HG03442 (cell line): ENCODE measurements around the gene CLDN5.

Experiments
- ATAC-seq: cut with Tn5 transposase; IDR thresholded peaks from one replicate; pipeline ENCODE4 v1.9.1; 2021; ENCODE audit warnings: mild to moderate bottlenecking, moderate library complexity; ENCODE audit not compliant: unreplicated experiment

The CLDN5 gene

GRCh38 chr22:19488285-19488684 lies 35.9 kb downstream of the CLDN5 start:
- ATAC-seq, result no peak

GRCh38 chr22:19483481-19484244 lies 40.5 kb downstream of the CLDN5 start:
- no peak for ATAC-seq

GRCh38 chr22:19482297-19482696 lies 41.9 kb downstream of the CLDN5 start:
- no peak for ATAC-seq

DNA sequence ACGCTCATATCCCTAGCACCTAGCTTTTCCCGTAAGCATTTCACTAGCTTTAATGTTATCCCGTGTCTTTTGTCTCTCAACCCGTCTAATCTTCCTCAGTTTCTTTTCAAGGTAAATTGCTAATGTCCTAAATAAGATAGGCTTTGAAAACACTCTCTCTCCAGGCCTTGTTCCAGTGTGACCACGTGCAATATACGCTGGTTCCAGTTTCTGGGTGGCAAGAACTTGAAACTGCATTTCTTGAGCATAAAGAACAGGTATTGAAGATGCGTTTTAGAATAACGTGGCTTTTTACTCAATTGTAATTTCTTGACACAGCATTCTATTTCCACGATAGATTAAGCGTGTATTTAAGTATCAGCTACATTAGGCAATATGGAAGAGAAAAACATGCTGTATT lies 43.4 kb downstream of the CLDN5 start:
- no peak for ATAC-seq

DNA sequence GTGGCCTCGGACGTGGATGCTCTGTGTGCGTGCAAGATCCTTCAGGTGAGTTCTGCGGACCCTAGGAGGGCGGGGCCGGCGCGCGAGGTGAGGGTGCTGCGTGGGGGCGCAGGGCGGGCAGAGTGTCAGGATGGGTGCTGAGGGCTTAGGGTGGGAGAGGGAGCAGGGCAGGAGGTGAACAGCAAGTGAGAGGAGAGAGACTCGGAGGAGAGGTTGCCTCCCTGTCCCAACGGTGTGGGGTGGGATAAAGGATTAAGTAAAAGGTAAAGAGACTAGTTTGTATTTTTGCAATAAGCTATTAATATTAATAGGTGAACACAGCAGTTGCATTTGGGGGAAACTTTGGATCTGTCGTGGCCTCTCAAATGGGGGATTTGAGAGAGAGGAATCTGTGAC lies 44.0 kb downstream of the CLDN5 start:
- no peak for ATAC-seq

- peak; percentile 85 for ATAC-seq
Measured at GRCh38 chr22:19479355-19480172, 44.6 kb downstream of the CLDN5 start, which contains the start of gene CDC45. CDC45 (plus strand) TSS chr22:19479920; CDS start chr22:19479969, 49 bp downstream.

DNA sequence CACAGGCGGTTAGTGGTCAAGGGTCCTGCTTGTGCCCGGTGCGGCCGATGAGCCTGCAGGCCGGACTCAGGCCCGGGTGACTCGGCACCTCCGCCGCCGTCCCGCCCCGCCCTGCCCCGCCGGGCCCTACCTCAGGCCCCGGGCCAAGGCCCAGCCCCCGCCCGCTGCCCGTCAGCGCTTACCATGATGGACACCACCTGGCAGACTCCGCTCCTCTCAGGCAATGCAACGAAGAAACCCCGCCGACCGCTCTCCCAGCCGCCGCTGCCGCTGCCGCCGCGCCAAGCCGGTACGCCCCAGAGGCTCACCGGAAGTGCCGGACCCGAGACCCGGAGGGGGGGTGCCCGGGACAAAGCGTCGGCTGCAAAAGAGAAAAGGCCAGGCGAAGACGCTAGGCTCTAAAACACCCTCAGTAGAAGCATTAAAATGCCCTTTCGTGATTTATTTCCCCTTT lies 45.3 kb downstream of the CLDN5 start, which contains the start of gene UFD1:
TSS of gene UFD1 (minus strand) at position 293 of the 454 bp plus-strand sequence. CDS start at position 185, 108 bp downstream.
- ATAC-seq, result peak; percentile 45

DNA sequence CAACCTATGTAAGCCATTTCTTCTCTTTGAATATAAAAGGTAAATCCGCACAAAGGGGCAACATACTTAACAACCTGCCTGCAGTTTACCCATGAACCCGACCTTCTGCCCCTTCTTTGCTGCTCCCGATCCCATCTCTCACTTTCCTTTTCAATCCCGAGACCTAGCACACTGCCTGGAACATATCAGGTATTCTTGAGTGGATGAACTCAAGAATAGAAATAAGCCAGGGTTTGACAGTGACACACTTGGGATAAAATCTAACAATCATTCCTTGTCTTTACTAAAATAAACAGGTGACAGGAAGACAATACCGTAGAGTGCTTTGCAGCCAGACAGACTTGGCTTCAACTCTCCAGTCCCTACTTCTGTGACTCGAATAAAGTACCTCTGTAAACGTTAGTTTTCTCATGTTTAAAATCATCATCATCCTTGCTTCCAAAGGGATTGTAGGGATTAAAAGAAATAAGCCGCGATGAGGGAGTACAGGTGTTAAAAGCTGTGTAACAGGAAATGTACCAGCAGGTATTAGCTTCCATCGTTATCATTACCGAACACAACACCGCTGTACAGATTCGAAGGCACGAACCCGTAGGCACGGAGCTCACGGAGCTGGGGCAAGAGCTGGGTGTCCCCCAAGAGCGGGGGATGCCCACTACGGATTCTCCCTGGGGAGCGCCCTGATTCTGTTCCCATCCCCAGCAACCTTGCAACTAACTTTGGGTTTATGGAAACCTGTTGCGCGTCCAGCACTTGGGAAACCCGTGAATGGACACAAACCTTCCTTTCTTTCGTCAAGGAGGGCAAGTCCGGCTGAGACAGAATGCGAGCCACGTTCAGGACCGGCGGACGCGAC lies 45.9 kb downstream of the CLDN5 start:
- no peak for ATAC-seq

- ATAC-seq, result no peak
Measured at GRCh38 chr22:19477321-19478044, 46.7 kb downstream of the CLDN5 start.

DNA sequence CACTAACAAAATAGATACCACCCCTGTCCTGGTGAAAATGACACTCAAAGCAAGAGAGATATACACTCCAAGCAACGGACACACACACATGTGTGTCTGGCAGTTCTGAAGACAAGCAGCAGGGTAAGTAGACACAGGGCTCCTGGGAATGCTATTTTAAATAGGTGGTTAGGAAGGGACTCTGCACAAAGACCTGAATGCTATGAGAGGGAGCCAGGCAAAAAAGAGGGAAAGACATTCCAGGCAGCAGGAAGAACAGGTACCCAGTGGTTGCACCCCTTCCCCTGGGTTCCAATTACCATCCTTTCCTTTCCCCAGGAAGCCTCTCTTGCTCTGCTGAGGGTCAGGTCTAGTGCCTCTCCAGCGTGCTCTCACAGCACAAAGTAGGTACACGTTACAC lies 48.2 kb downstream of the CLDN5 start:
- no peak for ATAC-seq

DNA sequence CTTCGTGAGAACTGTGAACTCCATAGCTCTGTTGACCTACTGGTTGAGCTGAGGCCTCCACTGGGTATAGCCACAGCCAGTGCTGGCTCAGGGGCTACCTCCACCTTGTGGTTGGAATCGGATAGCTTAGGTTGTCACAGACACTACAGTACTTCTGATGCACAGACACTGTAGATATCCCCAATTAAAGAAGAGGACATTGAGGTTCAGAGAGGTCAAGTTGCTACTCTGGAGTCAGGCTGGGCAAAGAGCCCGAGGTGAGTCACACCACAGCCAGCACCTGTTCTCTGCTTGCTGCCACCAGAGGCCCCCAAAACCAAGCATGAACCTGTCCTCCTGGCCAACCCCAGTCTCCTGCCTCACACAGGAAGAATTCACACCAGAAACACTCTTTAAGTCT lies 50.6 kb downstream of the CLDN5 start:
- ATAC-seq, result no peak
